Measurements from ENCODE around the gene TBL1X.

The TBL1X gene

GRCh38 chrX:9538544-9539045 is 73.7 kb downstream of the TBL1X start:
- DNase-seq, result no peak

- no peak for DNase-seq
These were observed 74.9 kb downstream of the TBL1X start for GRCh38 chrX:9539605-9540387.

- DNase-seq, result no peak
These were observed 77.4 kb downstream of the TBL1X start for GRCh38 chrX:9542106-9542760.

GRCh38 chrX:9542761-9543111 is 77.9 kb downstream of the TBL1X start:
- no peak for DNase-seq

- no peak for DNase-seq
These were observed 90.5 kb downstream of the TBL1X start for GRCh38 chrX:9555354-9555753.

- no peak for DNase-seq
These were observed 92.2 kb downstream of the TBL1X start for GRCh38 chrX:9557091-9557490.

- DNase-seq, result no peak
These were observed 92.7 kb downstream of the TBL1X start for GRCh38 chrX:9557521-9557920.

- no peak for DNase-seq
These were observed 93.8 kb downstream of the TBL1X start for GRCh38 chrX:9558615-9559014.

GRCh38 chrX:9560219-9560618 is 95.4 kb downstream of the TBL1X start:
- no peak for DNase-seq

GRCh38 chrX:9561199-9561598 is 96.3 kb downstream of the TBL1X start:
- no peak for DNase-seq

- no peak for DNase-seq
These were observed 98.0 kb downstream of the TBL1X start for GRCh38 chrX:9562851-9563250.

- no peak for DNase-seq
These were observed 101.3 kb downstream of the TBL1X start for GRCh38 chrX:9566150-9566621.

- no peak for DNase-seq
These were observed 105.0 kb downstream of the TBL1X start for GRCh38 chrX:9569876-9570301.

GRCh38 chrX:9573282-9574106 is 108.6 kb downstream of the TBL1X start:
- no peak for DNase-seq

GRCh38 chrX:9576059-9576458 is 111.2 kb downstream of the TBL1X start:
- no peak for DNase-seq

GRCh38 chrX:9577555-9577954 is 112.7 kb downstream of the TBL1X start:
- no peak for DNase-seq

- DNase-seq, result no peak
These were observed 113.4 kb downstream of the TBL1X start for GRCh38 chrX:9578083-9578779.

- no peak for DNase-seq
These were observed 117.0 kb downstream of the TBL1X start for GRCh38 chrX:9581771-9582385.

- DNase-seq, result no peak
These were observed 118.1 kb downstream of the TBL1X start for GRCh38 chrX:9582956-9583355.

- no peak for DNase-seq
These were observed 122.1 kb downstream of the TBL1X start for GRCh38 chrX:9586992-9587392.

GRCh38 chrX:9587642-9588041 is 122.8 kb downstream of the TBL1X start:
- DNase-seq, result no peak

- DNase-seq, result no peak
These were observed 126.6 kb downstream of the TBL1X start for GRCh38 chrX:9591496-9591895.

Data from effector CD4-positive, alpha-beta T cell (primary cell).